Germinal center (tissue), 1 donor: ENCODE results near the gene PEX5L.

Experiments used
- DNase-seq: peaks from one replicate; pipeline ENCODE4 v3.0.0; 2012; ENCODE audit warnings: mixed read lengths, low spot score

The PEX5L gene

DNA sequence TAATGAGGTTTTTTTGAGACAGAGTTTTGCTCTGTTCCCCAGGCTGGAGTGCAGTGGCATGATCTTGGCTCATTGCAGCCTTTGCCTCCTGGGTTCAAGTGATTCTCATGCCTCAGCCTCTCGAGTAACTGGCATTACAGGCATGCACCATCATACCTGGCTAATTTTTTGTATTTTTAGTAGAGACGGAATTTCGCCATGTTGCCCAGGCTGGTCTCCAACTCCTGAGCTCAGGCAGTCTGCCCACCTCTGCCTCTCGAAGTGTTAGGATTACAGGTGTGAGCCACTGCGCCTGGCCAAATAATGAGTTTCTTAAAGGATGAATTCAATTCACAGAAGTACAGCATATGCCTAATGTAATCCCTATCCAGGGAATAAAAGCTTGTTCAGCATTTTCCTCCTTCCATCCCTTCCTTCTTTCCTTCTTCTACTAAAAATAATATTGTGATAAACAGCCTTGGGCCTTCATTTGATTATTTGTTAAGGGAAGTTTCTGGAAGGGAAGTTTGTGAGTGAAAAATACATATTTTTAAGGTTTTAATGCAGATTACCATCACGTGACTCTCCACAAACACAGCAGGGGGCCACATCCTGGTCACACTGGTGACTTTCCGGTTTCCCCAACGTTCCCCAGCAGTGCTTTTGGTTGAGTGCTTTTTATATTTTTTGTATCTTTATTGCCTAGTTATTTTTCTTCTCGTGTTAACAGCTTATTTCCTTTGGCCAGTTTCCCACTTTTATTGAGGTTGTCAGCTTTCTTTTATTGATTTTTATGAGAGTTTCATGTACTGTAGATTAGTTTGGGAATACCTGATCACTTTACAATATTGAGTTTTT is 267.1 kb downstream of the PEX5L start:
- DNase-seq = no peak

DNA sequence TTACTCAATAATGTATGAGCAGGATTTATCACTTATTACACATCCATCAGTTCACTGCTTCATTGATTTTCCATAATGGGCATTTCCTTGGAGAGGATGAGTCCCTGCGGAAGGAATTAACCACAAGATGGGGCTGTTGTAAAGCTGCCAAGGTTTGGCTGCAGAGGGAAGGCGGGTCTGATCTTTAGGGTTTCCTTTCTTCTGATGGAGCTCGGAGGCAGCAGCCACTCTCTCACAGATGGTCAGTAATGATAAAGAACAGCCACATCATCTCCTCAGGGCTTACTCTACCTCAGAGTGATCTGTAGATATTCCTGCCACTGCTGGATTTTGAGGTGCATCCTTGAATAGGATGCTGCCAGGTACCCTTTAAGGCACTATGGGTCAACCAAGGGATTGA is 268.7 kb downstream of the PEX5L start:
- no peak for DNase-seq

DNA sequence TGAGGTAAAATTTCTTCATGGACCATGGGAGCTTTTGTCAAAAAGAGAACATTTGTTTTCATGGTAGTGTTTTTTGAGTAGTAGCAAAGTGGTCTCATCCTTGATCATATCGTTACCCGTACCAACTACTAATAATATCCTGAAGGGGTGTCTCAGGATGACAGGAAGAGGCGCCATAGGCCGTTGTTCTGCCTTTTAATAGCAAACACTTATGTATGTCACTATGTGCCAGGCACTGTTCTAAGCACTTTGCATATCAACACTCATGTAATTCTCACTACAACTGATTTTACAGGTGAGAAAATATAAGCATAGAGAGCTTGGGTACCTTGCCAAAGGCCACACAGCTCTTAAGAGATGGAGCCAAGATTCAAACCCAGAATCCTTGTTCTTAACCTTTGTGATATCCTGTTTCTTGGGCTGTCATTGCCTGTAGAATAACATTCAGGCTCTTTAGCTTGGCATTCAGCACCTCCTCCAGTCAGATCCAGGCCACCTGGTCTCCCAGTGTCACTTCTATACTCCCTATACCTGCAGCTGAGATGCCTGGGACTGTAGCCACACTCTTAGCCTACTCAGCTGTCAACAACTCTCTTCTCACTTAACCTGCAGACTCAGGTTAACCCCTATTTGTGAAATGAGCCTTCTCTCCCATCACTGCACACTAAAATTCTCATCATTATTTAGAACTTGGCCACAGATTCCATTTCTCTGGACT is 270.2 kb downstream of the PEX5L start:
- no peak for DNase-seq

DNA sequence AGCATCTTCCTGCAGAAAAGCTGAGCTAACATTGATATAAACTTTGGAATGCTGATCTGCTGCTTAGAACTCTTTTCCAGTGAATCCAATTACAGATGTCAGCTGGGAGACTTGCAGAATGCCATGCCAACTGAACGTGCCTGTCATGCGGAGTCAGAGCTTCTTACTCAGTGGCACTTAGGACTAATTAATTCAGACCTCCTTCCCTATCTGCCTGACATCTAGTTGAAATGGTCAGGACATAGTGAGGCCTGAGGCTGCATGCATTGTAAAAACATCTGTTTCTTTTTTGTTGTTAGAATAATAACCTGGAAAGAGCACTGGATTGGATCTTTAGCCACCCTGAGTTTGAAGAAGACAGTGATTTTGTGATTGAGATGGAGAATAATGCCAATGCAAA is 271.3 kb downstream of the PEX5L start:
- DNase-seq = no peak

DNA sequence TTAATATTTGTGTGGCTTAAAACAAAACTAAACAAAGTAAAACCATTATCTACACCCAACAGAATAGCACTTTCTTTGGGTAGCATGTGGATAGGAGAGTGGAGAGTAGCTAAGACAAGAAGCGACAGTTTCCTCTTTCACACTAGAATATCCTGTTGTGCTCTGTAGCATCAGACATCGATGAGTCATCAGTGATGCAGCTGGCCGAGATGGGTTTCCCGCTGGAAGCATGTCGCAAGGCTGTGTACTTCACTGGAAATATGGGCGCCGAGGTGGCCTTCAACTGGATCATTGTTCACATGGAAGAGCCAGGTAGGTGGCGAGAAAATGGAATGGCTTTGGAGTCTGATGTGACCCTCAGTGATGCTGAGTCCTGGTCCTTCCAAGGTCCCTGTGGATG is 275.8 kb downstream of the PEX5L start:
- DNase-seq = no peak

DNA sequence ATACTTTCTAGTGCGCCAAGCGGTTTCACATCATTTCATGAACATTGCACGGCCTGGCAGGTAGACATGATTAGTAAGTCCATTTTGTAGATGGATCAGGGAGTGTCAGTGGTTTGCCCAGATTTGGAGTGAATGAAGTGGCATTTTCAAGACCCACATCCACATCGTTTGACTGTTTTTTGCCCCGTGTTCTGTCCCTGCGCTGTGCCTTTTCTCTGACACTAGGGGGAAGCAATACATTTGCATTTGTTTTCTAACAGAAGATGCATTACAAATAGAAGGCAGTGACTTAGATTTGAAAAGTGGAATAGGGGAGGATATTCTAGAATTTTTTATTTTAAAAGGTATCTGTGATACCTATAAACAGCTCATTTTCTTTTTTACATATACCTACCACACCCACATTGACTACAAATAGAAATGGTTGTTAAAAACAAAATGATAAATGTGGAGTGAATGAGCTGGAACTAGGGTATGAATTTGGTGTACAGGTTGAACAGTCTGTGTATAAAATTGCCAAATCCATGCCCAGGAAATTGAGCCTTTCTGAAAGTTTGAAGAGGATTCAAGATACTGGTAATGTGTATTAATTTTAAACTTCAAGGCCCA is 285.9 kb downstream of the PEX5L start:
- DNase-seq = no peak

DNA sequence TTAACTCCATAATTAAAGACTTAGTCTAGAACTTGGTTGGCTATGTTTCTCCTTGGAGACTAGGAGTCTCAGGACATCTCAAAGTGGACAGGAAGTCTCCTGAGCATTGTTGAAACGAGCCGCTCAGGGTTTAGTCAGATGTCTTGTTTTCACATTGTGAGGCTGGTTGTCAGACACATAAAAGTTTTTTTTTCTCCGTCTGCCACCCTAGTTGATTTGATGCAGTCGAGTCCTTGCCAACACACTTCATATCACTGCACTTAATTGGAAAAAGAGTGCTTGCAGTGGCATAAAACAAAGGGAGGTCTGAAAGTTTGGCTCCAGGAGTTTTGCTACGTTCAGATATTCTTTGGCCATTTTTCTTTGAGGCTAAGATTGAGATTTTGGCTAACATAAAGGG is 291.0 kb downstream of the PEX5L start:
- DNase-seq = no peak

DNA sequence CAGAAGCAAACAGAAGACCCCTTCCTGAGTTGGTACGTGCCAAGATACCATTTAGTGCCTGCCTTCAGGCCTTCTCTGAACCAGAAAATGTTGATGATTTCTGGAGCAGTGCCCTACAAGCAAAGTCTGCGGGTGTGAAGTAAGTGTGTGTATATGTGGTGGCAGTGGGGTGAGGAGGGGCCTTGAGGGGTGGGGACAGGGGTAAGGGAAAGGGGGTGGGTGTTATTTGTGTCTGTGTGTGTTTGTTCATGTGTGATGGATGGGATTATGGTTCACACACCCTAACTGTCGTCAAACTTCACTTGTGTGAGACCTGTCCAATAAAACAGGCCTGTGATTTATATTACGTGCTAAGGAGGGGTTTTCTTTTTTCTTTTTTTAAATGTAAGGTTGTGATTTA is 291.7 kb downstream of the PEX5L start:
- DNase-seq = no peak
